ENCODE measurements around the gene FCN1.
"Not testable (repeated sequence)": the region's sequence is repeated elsewhere in the genome, so short reads cannot be mapped to it uniquely, and the experiment has no call there.

FCN1 gene

GRCh38 chr9:134871697-134872340 lies 45.9 kb downstream of the FCN1 start:
- no peak for DNase-seq (ENCODE audit: low spot score)

DNA sequence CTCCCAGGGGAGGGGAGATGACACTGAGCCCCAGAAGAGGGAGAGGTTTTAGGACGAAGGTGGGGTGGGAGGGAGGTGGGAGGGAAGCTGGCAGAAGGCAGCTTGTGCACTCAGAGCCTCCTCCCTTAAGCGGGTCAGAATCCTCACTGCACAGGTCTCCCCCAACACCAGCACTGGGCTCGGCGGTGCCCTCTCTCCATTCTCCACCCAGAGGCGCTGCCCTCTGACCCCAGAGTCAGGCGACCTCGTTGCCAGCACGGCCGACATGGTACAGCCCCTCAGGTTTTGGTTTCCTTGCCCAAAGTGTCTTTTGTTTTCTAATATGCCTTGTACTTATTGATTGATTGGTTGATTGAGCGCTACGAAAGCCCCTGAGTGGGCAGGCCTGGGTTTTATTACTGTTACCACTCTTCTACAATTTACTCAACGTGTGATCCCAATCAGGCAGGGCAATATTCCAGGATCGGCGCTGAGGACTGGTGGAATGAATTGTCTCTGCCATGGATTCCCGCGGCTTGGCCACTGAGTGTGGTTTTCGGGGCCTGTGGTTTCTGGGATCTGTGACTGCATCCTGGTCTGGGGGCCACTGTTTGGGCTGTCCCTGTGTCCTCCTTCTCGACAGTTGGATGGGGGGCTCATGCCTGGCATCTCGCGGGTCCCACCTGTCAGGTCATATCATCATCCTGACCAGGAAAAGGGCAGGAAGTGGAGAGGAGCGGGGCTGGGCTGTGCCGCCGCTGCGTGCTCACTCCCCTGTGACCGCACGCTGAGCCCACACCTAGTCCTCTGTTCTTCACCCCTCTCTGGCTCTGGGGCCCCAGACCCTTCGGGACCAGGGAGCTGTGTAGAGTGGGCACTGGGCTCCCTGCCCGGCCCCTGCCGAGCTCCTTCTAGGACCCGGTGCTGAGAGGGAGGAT lies 46.7 kb downstream of the FCN1 start:
- DNase-seq (ENCODE audit: low spot score), result no peak

GRCh38 chr9:134870301-134870694 lies 47.4 kb downstream of the FCN1 start:
- DNase-seq (ENCODE audit: low spot score), result no peak

DNA sequence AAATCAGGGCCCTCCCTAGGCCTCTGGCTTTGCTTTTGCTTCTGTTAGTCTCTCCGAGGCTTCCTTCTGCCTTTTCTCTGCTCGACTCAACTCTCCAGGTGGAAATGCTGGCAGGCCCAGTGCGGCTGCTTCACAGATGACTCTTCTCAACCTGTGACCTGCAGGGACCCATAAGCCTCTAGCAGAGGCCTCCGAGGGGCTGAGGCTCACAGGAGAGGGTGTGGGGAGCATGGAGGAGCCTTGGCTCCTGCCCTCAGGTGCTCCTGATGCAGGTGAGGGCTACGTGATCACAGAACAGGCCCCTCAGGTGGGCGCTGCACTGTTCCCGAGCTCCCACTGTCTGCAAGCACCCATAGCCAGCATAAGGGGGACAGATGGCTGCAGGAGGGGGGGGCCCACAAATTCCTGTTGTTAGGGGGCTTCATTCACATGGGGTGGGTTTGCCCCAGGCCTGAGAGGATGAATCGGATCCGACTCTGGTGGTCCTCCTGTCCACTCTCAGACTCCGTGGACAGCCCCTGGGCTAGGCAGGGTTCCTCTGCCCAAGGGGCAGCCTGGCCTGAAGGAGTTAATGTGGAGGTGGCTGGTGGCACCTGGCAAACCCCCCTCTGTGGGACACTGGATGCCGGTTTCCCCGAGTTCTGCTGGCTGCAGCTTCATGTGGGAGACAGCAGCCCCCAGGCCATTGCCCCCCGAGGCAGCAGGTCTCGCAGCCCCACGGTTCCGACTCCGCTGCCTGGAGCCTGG lies 48.0 kb downstream of the FCN1 start:
- DNase-seq (ENCODE audit: low spot score), result no peak

DNA sequence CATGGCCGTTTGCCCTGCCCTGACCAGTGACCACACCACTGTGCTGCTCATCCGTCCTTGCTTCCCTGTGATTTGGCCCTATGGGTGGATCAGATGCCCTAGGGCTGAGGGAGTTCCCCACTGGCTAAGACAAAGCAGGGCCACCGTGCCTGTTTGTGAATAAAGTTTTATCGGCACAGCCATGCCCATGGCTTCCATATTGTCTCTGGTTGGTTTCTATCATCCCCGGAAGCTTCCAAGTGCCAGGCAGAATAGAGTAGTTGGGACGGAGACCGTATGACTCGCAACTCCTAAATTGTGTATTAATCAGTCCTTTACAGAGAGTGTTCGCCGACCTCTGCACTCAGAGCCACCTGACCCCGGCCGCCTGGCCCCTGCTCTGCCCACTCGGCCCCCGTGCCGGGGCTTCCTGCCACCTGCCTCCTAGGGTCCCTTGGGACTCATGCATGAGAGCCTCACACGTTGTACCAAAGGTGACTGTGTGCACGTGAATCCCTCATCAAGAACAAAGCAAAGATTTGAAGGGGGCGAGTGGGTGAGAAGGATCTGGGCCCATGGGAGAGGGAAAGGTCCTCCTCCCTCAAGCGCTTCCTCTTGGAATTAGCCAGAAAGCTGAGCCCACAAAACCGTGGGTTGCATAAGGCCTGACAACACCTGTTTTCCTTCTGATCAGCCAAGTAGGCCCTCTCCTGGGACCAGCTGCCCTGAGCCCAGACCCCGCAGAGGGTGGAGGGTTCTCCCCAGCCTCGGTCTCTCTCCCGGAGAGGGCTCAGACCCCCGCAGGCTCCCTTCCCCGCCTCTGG lies 48.8 kb downstream of the FCN1 start:
- DNase-seq (ENCODE audit: low spot score), result no peak

- DNase-seq (ENCODE audit: low spot score), result no peak
Observed at GRCh38 chr9:134867917-134868750, 49.6 kb downstream of the FCN1 start.

GRCh38 chr9:134864821-134865190 lies 52.9 kb downstream of the FCN1 start:
- no peak for DNase-seq (ENCODE audit: low spot score)

DNA sequence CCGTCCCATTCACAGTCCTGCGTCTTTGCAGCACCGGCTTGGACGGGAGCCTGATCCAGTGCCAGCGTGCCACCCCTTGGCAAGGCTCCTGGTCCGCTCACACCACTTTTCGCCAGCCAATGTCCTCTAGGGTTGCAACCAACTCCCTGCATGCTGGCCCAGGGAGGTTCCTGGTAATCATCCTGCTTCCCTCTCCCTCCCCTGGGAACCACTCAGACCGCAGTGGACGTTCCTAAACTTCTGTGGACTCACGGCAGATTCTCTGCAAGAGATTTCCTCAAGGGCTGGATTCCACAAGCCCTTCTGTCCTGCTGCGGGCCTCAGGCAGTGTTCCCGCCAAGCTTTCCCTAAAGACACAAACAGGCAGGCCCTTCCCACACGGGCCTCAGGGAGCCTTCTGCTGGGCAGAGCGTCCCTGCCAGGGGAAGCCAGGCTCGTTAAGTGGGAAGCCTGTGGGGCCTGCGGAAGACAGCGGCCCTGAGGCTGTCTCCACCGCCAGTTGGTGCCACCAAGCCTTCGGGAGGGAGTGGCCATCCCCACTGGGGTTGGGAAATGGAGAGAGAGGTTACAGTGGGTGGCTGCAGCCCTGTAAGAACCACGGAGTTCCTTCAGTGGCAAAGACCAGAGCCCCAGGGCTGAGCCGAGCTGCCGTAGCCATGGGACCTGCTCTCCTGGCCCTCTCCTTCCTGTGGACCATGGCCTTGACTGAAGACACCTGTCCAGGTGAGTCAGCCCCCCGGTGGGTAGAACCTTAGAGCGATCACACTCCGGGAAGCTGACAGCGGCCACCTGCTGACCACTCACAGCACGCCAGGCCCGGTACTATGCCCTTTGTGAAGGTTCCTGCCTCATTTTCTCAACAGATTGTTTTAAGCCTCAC lies 53.5 kb downstream of the FCN1 start:
- no peak for DNase-seq (ENCODE audit: low spot score)

DNA sequence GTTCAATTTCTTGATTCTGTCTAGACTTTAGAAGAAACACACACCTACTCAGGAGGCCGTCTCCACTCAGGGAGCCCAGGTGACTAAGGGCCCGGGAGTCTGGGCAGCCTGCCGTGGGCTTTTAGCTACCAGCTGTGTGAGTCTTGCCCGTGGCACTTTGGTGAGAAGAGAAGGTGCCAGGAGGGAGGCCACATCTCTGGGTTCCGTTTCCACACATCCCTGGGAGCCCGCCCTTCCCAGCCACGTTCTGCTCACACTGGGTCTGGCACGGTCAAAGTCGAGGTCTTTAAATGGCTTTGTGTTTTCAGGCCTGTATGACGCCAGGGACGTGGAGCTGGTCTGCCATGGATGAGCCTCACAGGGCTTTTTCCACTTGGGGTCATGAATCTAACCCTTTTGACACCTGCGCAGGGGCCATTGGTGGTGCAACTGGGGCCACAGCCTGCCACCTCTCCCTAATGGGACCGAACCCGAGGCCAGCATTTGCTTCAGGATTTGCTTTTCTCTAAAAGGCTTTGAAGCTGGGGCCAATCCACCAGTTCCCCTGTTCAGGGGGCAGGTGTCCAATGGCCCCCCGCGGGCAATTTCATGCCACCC lies 54.3 kb downstream of the FCN1 start:
- no peak for DNase-seq (ENCODE audit: low spot score)

GRCh38 chr9:134861595-134862334 lies 55.9 kb downstream of the FCN1 start:
- no peak for DNase-seq (ENCODE audit: low spot score)

- no peak for DNase-seq (ENCODE audit: low spot score)
Observed at GRCh38 chr9:134860510-134860909, 57.2 kb downstream of the FCN1 start.

DNA sequence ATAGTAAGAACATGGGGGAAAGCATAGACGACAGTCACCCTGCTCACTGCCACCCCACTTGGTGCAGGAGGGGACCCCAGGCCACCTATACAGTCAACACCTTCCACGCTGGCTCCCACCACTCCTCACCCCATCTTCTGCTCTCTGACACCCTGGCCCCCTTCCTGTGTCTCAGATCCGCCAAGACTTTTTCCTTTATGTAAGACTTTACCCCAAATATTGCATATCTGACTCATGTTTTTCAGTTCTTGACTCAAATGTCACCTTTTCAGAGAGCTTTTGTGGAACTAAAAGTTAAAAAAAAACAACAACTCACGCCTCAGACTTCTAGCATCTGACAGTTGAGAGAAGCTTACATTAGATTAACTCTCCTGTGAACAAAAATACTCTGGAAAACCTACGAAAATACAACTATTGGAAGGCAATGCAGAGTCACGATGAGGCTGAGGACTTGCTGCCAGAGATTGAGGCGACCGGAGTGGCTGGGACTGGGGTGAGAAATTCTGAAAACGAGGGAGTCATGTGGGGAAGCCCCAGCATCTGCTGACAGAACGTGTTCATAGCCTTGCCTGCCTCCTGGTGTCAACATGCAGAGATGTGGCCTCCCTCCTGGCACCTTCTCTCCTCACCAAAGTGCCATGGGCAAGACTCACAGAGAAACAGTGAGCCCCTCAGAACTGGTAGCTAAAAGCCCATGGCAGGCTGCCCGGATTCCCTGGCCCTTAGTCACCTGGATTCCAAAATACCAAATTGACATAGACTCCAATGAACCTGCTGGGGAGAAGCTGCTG lies 59.5 kb downstream of the FCN1 start:
- no peak for DNase-seq (ENCODE audit: low spot score)

- not testable (repeated sequence) for DNase-seq (ENCODE audit: low spot score)
Observed at GRCh38 chr9:134857451-134857850, 60.3 kb downstream of the FCN1 start.

DNA sequence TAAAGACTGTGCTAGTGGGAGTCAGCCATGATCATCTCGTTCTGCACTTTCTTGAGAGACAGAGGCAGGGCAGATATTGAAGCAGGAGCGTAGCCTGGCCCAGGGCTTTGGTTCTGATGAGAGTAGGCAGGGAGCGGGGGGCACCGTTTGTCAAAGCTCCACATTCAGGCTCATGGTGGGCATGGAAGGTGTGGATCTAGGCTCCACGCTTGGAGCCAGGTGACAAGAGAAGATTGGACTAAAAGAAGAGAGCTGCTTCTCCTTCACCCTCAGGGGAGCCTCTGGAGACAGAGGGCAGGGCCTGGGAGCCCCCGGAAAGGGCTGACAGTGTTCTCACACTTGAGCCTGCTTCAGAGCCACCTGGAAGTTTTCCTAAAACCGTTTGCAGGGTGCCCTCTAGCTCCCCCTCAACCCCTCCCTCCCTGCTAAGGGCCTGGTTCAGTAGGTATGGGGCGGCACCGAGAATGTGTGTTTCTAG lies 61.8 kb downstream of the FCN1 start:
- peak; percentile 7 for DNase-seq (ENCODE audit: low spot score)

All from iPS-NIHi11 (cell line).